Upper lobe of left lung (tissue), 6 donors: Measurements from ENCODE around the gene TRAPPC6A. TPM values are rescaled to one million over a fixed set of nuclear protein-coding genes. Genes with fewer than 3 reads are reported as not detected.
A peak's percentile ranks its signal among the peaks of the same experiment; 100 is the strongest.

Experiments
- ATAC-seq, 2 donors: fragments of 200-7000 bp; cut with Tn5 transposase; one replicate each; pipeline ENCODE4 v1.9.1; 2022; ENCODE audit warnings: mild to moderate bottlenecking in 2 of 2, moderate library complexity in 2 of 2; ENCODE audit not compliant: low FRiP score in 2 of 2
- DNase-seq, 2 donors: peaks; one replicate each; pipeline ENCODE4 v3.0.0-alpha.2; 2019 to 2020
- H3K27ac ChIP-seq, 4 donors: fragments of 200-600 bp; sonication (generic); one replicate each; pipeline ENCODE4 v1.5.1; 2016 to 2019
- H3K27me3 ChIP-seq, 4 donors: fragments of 200-600 bp; sonication (generic); one replicate each; pipeline ENCODE4 v1.5.1; 2017 to 2019
- H3K36me3 ChIP-seq, 4 donors: fragments of 200-600 bp; sonication (generic); one replicate each; pipeline ENCODE4 v1.5.1; 2016 to 2019
- H3K4me1 ChIP-seq, 4 donors: fragments of 200-600 bp; sonication (generic); one replicate each; pipeline ENCODE4 v1.5.1; 2018 to 2019
- H3K4me3 ChIP-seq, 4 donors: fragments of 200-600 bp; sonication (generic); one replicate each; pipeline ENCODE4 v1.5.1; 2017 to 2019; ENCODE audit warnings: mild to moderate bottlenecking in 2 of 4, moderate library complexity in 1 of 4
- H3K9me3 ChIP-seq, 4 donors: fragments of 200-600 bp; sonication (generic); one replicate each; pipeline ENCODE4 v1.5.1; 2018 to 2019
- CTCF ChIP-seq, 6 experiments: fragments of 450-650 bp in 4 of 6; fragments of 200-600 bp in 2 of 6; sonication (generic) in 2 of 6; IDR thresholded peaks; one replicate each; pipeline ENCODE4 v1.5.1; 2016 to 2019; ENCODE audit warnings: antibody characterized with exemption in 6 of 6
- EP300 ChIP-seq, 4 donors: sonication (generic); formaldehyde crosslinking; IDR thresholded peaks; one replicate each; pipeline ENCODE4 v1.5.1; 2017; ENCODE audit warnings: antibody characterized with exemption in 4 of 4, control low read depth in 2 of 4
- POLR2A ChIP-seq, 4 donors: fragments of 450-650 bp; IDR thresholded peaks; one replicate each; pipeline ENCODE4 v1.5.1; 2016 to 2017; ENCODE audit warnings: antibody characterized with exemption in 4 of 4, mild to moderate bottlenecking in 2 of 4
- POLR2AphosphoS5 ChIP-seq, 2 donors: sonication (generic); formaldehyde crosslinking; IDR thresholded peaks; one replicate each; pipeline ENCODE4 v1.5.1; 2017; ENCODE audit warnings: antibody characterized with exemption in 2 of 2
- WGBS, 2 donors: methylation state at CpG; one replicate each; pipeline ENCODE4 v1.1.5; 2017 to 2018; 5-methylcytosine and 5-hydroxymethylcytosine counted together
- total RNA-seq, 6 donors: library from RNA; depleted of rRNA in 4 of 6; stranded (reverse); fragments of >200 nt in 4 of 6; gene quantifications; one replicate each; pipeline versions ENCODE4 v1.1.0 to v1.2.1, GENCODE V29; 2016 to 2021
- donor health status: DM: no; HTN: no; CAD: no; lungs with moderate emphysema.
- donor health status: DM: no; HTN: yes; CAD: no; lungs with severe emphysema.

Gene TRAPPC6A
- total RNA-seq, 6 donors from 2014 or later = 10.5 to 53.3 (median 23.7) TPM

GRCh38 chr19:45118106-45118505 lies 59.9 kb downstream of the TRAPPC6A start:
- Histone ChIP-seq H3K9me3 (no peaks in the 10 kb centered on the region), H3K4me3 (no peak overlapping the region), H3K27ac (no peak overlapping the region), H3K27me3 (no peaks in the 10 kb centered on the region), H3K36me3 (no peaks in the 10 kb centered on the region), H3K4me1 (peaks cover 14 to 82% (median 22%) of the 10 kb centered on the region in 4 donors)
- TF ChIP-seq POLR2A (IDR thresholded peaks at IDR 0.05) = no peak
- no peak for TF ChIP-seq CTCF (IDR thresholded peaks at IDR 0.05)
- no peak for TF ChIP-seq POLR2AphosphoS5 (IDR thresholded peaks at IDR 0.05)
- TF ChIP-seq EP300 (IDR thresholded peaks at IDR 0.05) = no peak
- ATAC-seq (no peak), DNase-seq (no peak)
- 40 to 75% methylated on average over 1 to 4 of the region's 5 CpGs for WGBS, 2 donors

GRCh38 chr19:45117671-45118070 lies 60.4 kb downstream of the TRAPPC6A start:
- H3K27me3 ChIP-seq = no peaks in the 10 kb centered on the region
- TF ChIP-seq POLR2A (IDR thresholded peaks at IDR 0.05) (no peak), POLR2AphosphoS5 (IDR thresholded peaks at IDR 0.05) (no peak), EP300 (IDR thresholded peaks at IDR 0.05) (no peak)
- peaks cover 14 to 82% (median 26%) of the 10 kb centered on the region in 4 donors for H3K4me1 ChIP-seq
- no peak for ATAC-seq
- no peak overlapping the region for H3K27ac ChIP-seq
- no peak for DNase-seq
- no peaks in the 10 kb centered on the region for H3K9me3 ChIP-seq
- no peaks in the 10 kb centered on the region for H3K36me3 ChIP-seq
- 77 to 80% methylated on average over 2 to 12 of the region's 12 CpGs for WGBS, 2 donors
- no peak overlapping the region for H3K4me3 ChIP-seq

- TF ChIP-seq CTCF (IDR thresholded peaks at IDR 0.05) = no peak
- TF ChIP-seq EP300 (IDR thresholded peaks at IDR 0.05) = no peak
- no peaks in the 10 kb centered on the region for H3K27me3 ChIP-seq
- no peaks in the 10 kb centered on the region for H3K9me3 ChIP-seq
- H3K4me1 ChIP-seq = peaks cover 14 to 86% (median 31%) of the 10 kb centered on the region in 4 donors
- DNase-seq (peak in 1 of 2 donors; percentile 35), ATAC-seq (no peak)
- WGBS, 2 donors = 53 to 73% methylated on average over 12 to 15 of the region's 16 CpGs
- H3K4me3 ChIP-seq = no peak overlapping the region
- no peak overlapping the region for H3K27ac ChIP-seq
- no peaks in the 10 kb centered on the region for H3K36me3 ChIP-seq
Measured at GRCh38 chr19:45117167-45117594, 60.9 kb downstream of the TRAPPC6A start.

- DNase-seq (no peak), ATAC-seq (peak in 1 of 2 donors; percentile 28)
- Histone ChIP-seq H3K4me1 (peaks cover 14 to 78% (median 34%) of the 10 kb centered on the region in 4 donors), H3K36me3 (no peaks in the 10 kb centered on the region), H3K4me3 (no peak overlapping the region), H3K9me3 (no peaks in the 10 kb centered on the region), H3K27me3 (no peaks in the 10 kb centered on the region), H3K27ac (peak overlapping the region in 2 of 4 donors; percentile 30 to 35)
- no peak for TF ChIP-seq POLR2A (IDR thresholded peaks at IDR 0.05)
- no peak for TF ChIP-seq CTCF (IDR thresholded peaks at IDR 0.05)
- TF ChIP-seq POLR2AphosphoS5 (IDR thresholded peaks at IDR 0.05) = no peak
- TF ChIP-seq EP300 (IDR thresholded peaks at IDR 0.05) = no peak
- 88 to 94% methylated on average over 15 to 21 of the region's 21 CpGs for WGBS, 2 donors
Measured at GRCh38 chr19:45115809-45116615, 62.0 kb downstream of the TRAPPC6A start.

- DNase-seq (no peak), ATAC-seq (no peak)
- Histone ChIP-seq H3K27me3 (no peaks in the 10 kb centered on the region), H3K4me3 (no peak overlapping the region), H3K27ac (no peak overlapping the region), H3K9me3 (no peaks in the 10 kb centered on the region), H3K36me3 (no peaks in the 10 kb centered on the region), H3K4me1 (peaks cover 14 to 74% (median 34%) of the 10 kb centered on the region in 4 donors)
- WGBS, 2 donors = 76 to 82% methylated on average over 4 of the region's 4 CpGs
- TF ChIP-seq CTCF (IDR thresholded peaks at IDR 0.05) (no peak), POLR2A (IDR thresholded peaks at IDR 0.05) (no peak), EP300 (IDR thresholded peaks at IDR 0.05) (no peak), POLR2AphosphoS5 (IDR thresholded peaks at IDR 0.05) (no peak)
Measured at GRCh38 chr19:45114116-45114515, 63.9 kb downstream of the TRAPPC6A start.
